NAMALWA (cell line): ENCODE results near the gene VEGFB.
A peak's percentile ranks its signal among the peaks of the same experiment; 100 is the strongest.

ENCODE experiments used
- DNase-seq: peaks from one replicate; pipeline ENCODE4 v3.0.0-alpha.2; 2015; ENCODE audit warnings: low spot score

VEGFB gene

DNA sequence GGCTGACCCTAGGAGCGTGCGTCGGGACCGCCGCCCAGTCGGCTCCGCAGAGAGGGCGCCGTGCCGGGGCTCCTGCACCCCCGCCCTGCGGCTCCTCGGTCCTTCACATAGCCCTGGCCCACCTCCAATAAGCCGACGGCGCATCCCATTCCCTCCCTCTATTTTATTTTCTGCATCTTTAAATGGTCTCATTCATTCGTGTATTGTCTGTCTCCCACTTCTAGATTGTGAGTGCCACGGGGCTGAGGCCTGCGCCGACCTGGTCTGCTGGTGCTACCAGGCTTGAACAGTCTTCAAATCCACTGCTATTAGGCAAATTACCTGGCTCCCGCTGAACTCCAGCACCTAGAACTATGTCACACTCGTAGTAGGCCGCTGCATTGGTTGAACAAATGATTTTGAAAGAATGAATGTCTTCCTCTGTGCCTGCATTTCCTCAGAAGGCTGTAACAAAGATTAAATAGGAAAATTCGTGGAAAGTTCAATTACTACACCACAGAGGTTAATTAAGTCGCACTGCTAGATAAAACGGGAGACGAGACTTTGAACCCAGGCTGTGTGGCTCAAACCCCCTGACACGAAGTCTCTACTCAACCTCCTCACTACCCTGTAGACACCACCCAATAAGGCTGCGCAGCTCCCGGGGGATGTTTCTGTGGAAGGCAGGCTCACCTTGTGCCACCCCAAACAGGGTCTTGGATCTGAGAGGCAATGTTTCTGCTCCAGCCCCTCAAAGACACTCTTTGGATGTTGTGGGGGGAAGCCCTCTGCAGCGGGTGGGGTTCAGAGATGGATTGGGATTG lies 13.5 kb downstream of the VEGFB start:
- DNase-seq, result no peak

GRCh38 chr11:64248578-64248977 lies 14.2 kb downstream of the VEGFB start:
- no peak for DNase-seq

DNA sequence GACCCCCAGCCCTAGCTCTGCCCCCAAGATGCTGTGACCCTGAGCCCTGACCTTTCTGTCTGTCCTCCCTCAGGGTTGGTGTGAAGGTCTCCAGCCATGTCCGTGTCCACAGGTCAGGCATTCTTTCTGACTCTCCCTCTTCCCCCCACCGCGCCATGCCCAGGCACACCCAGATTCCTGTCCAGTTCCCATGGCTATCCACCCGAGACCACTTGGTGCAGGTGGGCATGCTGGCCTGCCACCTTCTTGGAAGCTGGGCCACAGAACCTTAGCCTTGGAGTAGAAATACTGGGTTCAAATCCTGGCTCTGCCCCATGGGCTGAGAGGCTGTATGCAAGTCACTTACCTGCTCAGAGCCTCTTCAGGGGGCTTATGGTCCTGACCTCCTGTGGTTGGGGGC lies 14.7 kb downstream of the VEGFB start:
- no peak for DNase-seq

DNA sequence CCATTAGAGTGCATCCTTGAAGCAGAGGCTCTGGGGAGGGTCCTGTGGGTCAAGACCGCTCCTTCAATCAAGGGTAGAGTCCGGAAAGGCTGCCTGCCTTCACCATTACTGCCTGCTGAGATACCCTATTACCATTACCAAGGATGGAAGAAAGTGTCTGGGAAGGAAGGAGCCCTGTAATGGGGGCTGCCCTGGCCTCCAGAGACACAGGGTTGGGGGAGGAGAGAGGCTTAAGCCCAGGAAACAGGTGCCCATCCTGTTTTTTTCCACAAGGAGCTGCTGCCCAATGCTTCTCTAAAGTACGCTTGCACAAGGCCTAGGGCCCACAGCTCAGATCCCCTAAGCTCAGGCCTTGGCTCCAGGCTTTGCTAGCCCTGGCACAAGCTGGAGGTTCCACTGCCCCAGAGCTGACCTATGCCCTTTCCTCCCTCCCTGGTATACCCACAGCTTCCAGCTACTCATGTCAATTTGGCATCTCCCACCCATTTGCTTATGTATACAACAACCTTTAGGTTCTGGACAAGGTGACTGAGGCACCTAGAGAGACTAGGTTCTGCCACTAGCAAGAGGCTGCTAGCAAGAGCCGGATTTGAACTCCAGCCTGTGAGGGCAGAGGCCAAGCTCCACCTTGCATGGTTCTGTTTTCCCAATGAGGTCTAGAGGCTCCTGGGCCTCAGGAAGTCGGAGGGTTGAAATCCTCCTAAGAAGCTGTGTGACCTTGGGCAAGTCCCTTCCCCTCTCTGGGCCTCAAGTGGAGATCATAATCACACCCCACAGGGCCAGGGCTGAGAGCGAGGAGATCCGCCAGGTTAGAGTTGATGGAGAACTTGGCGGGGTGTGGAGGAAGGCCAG lies 15.4 kb downstream of the VEGFB start:
- DNase-seq, result no peak

DNA sequence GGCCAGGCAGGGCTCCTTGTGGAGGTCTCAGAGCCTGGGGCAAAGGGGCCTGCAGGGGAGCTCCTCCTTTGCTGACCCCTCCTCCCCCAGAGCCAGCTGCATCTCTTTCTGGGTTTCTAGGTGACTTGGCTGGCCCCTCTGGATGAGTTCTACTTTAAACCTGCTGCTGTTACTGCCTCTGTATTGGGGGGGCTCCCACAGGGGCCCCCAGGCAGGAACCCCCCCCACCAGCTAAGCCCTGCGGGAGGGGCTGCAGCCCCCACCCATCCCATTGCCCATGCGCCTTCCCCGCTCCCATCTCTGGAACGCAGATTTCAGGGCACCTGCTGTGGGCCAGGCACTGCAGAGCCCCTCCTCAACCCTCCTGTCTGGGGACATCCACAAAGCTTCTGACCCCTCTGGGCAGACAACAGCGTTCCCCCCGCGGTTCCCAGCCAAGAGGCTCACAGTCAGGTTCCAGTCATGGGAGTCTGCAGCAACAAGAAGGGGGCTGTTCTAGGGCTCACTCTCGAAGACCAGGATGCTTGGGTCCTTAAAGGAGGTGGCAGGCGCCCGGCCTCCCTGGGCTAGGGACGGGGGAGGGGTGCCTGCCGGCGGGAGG lies 16.1 kb downstream of the VEGFB start:
- no peak for DNase-seq

GRCh38 chr11:64251016-64251752 lies 16.8 kb downstream of the VEGFB start, which contains the start of gene PLCB3:
Gene PLCB3 (plus strand): TSS chr11:64251530. CDS start chr11:64251650, 120 bp downstream.
- DNase-seq, result peak; percentile 68

- no peak for DNase-seq
Measured at GRCh38 chr11:64251753-64252002, 17.3 kb downstream of the VEGFB start.

DNA sequence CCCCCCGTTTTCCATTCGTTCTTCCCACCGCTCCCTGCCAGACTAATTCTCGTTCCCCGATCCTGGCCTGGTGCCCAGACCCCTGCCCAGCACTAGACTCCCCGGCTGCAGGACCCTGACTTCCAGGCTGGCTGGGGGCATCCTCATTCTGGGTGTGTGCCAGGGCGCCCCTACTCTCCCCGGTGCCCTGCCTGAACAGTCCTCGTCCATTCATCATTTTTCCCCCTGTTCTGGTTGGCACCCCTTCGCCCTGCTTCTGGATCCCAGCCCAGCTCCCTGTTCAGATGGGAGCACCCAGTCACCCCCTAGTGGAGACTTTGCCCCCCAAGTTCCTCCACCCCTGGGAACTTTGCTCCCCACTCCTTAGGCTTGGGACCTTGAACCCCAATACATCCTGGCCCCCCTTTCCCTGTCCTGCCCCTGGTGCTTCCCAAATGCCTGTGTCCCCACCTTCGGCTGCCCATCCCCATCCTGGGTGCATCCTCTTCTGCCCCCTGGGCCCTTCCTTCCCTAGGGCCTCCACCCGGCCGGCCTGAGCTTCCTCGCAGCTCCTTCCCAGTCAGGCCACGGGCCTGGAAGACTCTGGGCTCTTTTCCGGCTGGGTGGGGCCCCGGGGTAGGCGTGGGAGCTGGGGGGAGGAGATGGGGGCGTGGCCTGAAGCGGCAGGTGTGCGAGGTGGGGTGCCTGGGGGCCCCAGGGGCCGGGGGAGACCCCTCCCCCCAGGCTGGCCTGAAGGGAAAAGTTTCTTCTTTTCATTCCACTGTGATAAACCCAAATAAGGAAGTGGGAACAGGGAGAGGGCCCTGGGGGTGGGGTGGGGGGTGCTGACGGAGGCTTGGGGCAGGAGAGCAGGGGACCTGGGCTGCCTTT lies 17.9 kb downstream of the VEGFB start:
- no peak for DNase-seq

- no peak for DNase-seq
Measured at GRCh38 chr11:64253043-64253442, 18.7 kb downstream of the VEGFB start.

DNA sequence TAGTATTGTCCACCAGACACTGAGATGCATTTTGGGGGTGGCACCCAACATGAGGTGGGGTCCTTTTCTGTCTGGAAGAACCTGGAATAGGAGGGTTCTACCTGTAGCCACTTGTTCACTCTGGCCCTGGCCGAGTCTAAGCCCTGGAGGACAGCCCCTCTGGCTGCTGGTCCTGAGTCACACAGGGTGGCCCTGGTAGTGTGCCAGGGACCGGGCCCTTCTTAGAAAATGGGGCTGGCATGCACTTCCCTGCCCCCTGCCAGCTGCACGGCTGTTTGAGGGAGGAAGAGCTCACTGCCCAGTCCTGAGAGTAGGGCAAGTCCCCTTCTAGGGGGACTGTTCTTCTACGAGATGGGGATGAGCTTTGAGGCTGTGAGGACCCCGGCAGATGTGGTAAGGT lies 19.1 kb downstream of the VEGFB start:
- no peak for DNase-seq

GRCh38 chr11:64254326-64254725 lies 19.9 kb downstream of the VEGFB start:
- no peak for DNase-seq

DNA sequence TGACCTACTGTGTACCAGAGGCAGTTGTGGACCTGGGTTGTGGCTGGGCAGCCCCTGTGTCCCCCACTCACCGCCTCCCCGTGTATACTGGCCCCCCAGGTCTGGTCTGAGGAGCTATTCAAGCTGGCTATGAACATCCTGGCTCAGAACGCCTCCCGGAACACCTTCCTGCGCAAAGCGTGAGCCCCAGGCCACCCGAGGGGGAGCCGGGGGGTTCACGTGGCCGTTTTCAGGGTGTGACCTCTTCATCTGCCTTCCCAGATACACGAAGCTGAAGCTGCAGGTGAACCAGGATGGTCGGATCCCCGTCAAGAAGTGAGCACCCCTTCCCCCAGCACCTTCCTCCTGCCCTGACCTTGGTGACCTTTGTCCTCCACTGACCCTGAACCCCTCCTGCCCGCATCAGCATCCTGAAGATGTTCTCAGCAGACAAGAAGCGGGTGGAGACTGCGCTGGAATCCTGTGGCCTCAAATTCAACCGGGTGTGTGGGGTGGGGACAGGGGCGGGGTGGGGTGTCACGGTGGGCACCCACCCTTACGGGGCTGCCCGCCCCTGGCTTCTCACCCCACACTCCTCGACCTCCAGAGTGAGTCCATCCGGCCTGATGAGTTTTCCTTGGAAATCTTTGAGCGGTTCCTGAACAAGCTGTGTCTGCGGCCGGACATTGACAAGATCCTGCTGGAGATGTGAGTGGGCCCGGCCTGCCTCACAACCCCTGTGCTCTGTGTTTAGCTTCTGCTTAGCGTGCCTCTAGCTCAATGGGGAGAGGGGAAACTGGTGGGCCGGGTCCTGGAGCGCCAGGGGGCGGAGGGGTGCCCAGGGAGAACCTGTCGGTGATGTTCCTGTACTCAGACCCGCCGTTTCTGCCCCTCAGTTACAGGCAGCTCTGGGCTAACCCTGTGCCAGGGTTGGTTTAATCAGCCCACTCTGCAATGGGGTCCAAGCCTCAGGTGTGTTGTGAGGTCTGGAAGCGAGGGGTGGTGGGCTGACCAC lies 21.0 kb downstream of the VEGFB start:
- no peak for DNase-seq

GRCh38 chr11:64256300-64256699 lies 21.9 kb downstream of the VEGFB start:
- no peak for DNase-seq

- DNase-seq, result no peak
Measured at GRCh38 chr11:64258356-64258755, 24.0 kb downstream of the VEGFB start.

DNA sequence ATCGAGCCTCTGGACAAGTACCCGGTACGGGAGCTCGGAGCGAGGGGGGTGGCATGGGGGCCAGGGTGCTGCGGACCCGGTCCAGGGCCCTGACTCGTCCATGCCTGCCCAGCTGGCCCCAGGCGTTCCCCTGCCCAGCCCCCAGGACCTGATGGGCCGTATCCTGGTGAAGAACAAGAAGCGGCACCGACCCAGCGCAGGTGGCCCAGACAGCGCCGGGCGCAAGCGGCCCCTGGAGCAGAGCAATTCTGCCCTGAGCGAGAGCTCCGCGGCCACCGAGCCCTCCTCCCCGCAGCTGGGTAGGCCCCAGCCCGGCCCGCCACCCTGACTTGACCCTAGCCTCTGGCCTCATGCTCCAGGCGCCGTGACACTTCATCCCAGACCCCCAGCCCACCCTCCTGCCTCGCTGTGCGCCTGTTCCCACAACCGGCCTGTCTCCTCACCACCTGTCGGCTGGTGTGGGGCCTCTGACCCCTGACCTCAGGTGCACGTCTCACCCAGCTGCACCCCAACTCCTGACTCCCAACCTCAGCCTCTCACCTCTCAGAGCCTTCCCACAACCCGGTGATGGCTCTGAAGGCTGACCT lies 24.7 kb downstream of the VEGFB start:
- DNase-seq, result no peak

GRCh38 chr11:64259533-64260067 lies 25.2 kb downstream of the VEGFB start:
- DNase-seq, result no peak

DNA sequence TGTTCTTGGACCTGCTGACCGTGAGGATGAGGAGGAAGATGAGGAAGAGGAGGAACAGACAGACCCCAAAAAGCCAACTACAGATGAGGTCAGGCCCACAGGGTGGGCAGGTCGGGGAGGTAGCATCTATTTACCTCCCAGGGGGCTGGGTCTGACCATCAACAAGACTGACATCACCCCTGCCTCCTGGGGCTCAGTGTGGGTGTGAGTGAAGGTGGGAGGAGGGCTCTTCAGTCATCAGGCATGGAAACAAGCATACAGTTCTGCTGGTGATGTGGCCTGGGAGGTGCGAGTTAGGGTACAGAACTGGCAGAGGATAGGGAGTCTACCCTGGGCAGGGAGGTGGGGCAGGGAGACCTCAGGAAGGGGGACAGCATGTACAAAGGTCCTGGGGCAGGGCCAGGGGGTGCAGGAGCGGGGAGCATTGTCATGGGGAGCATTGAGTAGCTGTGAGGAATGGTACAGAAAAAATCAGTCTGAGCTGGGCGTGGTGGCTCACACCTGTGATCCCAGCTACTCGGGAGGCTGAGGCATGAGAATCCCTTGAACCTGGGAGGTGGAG lies 25.8 kb downstream of the VEGFB start:
- no peak for DNase-seq

DNA sequence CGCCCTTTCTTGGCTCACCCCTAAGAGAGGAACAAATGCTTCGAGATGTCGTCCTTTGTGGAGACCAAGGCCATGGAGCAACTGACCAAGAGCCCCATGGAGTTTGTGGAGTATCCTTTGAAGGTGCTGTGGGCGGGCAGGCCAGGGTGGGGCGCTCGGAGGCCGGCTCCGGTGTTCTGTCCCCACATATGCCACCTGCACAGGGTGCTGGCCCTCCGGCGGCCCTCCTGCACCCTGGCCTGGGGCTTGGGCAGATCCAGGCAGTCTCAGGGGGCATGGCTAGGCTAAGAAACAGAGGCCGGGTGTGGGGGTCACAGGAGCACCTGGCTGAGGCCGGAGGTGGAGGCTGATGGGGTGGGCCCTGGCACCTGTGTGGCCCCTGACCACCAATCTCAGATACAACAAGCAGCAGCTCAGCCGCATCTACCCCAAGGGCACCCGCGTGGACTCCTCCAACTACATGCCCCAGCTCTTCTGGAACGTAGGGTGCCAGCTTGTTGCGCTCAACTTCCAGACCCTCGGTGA lies 27.2 kb downstream of the VEGFB start:
- DNase-seq, result no peak
